Medulla oblongata (tissue), 1 donor: ENCODE data around the gene ANKAR.
"Not testable (repeated sequence)": the region's sequence is repeated elsewhere in the genome, so short reads cannot be mapped to it uniquely, and the experiment has no call there.

Experiments used
- DNase-seq: peaks from one replicate; pipeline ENCODE4 v3.0.0-alpha.2; 2015; ENCODE audit errors: extremely low spot score

ANKAR gene

DNA sequence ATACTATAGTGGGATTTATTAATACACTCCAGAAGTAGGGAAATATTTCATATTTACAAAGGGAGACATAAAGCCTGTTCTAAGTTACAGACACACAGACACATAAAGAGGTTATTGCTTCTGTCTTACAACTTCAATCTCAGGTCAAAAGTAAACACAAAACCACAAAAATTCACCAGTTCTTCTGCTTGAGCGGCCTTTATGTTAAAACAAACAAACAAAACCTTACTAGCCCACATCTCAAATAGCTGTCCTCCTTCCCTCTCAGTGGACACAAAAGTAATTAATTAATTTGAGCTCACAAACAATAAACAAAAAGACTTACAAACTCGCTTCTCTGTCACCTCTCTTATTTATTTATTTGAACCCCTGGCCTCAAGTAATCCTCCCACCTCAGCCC, 14.7 kb upstream of the ANKAR start:
- DNase-seq: no peak

DNA sequence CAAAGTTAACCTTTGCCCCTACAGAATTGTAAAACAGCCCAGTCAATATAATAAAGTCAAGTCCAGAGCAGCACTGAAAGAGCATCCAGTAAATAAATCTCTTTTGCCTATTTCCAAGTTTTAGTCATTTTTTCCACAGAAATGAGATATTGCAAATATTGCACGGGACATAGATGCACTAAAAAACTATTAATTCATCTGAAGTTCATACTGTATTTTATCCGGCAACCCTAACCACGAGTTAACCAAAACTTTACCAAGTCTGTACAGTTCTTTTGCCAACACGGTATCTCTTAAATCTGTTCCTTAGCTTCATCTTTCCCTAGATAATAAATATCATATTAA, 13.7 kb upstream of the ANKAR start:
- DNase-seq: no peak

DNA sequence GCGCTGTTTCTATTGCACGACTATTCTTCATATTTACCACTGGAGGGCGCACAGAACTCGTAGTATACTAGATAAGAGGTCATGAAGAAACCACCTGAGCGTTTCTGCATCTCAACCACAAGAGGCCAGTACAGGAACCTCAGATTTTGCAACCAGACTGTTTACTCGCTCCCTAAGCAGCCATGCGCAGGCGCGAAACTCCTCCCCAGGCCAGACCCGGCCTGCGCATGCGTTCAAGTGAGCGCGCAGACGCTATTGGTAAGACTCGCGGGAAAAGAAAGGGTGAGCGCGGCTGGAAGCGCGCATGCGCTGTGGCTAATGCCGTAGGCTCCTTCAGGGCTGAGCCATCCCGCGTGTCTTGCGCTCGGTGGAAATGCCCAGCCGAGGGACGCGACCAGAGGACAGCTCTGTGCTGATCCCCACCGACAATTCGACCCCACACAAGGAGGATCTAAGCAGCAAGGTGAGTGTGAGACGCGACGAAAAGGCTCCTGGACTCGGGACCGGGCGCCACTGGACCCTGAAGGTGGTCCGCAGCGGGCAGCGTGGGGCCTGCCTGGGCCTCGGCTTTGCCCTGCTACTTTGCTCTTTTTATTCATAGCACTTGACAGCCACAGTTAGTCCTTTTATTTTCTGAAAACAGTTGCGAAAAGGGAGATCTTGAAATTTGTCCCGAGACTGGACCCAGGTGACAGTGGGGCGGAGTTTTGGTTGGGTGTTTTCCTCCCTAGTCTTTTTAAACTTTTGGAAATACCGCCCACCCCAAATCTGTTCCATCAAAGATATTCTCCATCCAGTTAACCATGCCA, 13.1 kb upstream of the ANKAR start, which contains the start of gene ASNSD1:
Gene ASNSD1 (plus strand): TSS at position 312 of the 809 bp plus-strand sequence. CDS start 4,674 bp downstream, outside the sequence.
- peak; percentile 100 for DNase-seq

DNA sequence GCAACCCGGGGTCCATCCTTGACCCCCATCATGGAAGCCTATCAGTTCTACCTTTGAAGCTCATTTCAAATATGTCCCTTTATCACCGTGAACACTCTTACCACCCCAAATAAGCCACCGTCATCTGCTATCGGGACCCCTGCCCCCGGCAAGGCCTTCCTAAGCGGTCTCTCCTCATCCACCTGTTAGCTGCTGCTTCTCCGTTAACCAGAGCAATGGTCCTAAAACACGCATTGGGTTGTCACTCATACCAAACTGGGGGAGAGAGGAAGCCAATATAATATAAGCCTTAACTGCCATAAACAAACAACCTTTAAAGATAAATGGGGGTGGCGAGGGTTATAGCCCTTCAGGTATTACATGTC, 12.5 kb upstream of the ANKAR start:
- DNase-seq: no peak

DNA sequence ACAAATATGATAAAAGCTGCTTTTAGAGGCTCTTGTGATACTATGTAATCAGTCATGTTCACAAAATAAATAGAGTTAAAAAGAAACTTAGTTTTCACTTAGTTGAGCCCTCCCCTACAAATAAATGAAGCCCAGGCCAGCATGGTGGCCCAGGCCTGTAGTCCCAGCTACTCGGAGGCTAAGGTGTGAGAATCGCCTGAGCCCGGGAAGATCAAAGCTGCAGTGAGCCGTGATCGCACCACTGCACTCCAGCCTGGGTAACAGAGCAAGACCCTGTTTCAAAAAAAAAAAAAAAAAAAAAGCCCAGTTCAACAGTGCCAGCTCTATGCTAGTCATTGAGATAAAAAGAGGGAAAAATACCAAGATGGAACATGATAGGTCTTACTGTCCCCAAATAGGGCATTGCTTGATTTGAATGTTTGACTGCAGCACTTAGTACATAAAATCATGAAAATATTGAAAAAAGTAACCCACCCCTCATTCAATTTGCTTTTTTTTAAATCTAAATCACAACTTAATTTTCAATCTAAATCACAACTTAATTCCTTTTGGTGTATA, 11.7 kb upstream of the ANKAR start:
- DNase-seq: no peak

DNA sequence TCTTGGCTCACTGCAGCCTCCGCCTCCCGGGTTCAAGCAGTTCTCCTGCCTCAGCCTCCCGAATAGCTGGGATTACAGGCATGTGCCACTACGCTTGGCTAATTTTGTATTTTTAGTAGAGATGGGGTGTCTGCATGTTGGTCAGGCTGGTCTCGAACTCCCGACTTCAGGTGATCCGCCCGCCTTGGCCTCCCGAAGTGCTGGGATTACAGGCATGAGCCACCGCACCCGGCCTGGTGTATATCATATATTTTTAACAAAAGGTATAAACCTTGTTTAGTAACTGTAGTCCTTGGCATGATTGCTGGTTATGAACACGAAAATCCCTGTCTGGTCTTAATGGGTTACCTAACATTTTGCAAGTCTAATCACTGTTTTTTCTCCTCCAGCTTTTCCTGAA, 11.2 kb upstream of the ANKAR start:
- not testable (repeated sequence) for DNase-seq

DNA sequence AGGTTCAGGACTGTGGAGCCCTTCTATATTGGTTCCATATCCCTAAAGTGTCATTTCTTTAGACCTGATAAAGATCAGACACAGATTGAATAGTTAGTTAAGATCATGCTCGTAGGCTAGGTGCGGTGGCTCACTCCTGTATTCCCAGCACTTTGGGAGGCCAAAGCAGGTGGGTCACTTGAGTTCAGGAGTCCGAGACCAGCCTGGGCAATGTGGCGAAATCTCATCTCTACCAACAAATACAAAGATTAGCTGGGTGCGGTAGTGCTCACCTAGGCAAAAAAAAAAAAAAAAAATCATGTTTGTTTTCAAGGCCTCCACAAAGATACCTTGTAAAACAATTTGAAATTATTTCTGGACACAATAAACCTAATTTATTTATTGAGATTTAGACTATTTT, 4.6 kb upstream of the ANKAR start:
- DNase-seq: no peak

DNA sequence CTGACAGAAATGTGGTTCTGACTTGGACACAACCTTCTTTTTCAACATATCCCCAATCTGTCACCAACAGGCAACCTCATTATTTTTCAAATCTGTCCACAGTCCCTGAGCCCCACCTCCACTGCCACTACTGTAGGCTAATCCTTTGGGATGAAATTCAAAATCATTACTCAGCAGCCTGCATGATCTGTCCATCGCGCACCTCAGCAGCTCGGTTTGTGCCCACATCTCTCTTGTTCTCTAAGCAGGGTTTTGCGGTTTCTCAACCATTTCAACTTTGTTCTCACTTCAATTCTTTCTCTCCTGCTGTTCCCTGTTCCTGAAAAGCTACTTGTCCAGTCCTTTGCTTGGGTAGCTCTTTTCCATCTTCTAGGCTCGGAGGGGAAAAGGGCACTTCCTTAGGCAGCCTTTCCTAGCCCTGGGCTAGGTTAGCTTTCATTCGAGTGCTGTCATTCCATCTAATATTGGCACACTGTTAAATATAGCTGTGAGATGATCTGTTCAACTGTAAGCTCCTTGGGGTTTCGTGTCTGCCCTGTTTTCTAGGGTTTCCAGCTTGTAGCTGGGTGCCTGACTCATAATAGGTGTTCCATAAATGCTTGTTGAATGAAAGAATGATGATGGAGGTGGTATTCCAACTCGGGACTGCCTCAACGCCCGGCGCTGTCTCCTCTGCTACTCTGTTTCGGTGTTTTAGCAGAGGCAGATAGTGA, 653 bp upstream of the ANKAR start:
- DNase-seq: no peak

DNA sequence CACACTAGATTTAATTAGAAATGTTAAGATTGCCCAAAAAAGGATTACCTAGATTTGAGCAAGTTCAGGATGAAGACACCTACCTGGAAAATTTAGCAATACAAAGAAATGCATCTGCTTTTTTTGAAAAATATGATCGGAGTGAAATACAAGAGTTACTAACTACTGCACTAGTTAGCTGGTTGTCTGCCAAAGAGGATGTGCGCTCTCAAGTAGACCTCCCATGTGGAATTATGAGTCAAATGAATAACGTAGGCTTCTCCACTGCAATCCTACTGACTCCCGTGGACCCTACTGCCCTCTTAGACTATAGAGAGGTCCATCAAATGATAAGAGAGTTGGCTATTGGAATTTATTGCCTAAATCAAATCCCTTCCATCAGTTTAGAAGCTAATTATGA, 2.0 kb downstream of the ANKAR start:
- DNase-seq: no peak

DNA sequence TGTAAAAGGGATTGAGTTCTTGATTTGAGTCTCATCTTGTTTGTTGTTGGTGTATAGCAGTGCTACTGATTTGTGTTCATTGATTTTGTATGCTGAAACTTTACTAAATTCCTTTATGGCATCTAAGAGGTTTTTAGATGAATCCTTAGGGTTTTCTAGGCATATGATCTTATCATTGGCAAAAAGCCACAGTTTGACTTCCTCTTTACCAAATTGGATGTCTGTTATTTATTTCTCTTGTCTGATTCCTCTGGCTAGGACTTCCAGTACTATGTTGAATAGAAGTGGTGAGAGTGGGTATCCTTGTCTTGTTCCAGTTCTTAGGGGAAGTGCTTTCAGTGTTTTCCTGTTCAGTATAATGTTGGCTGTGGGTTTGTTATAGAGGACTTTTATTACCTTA, 4.8 kb downstream of the ANKAR start:
- DNase-seq: no peak

DNA sequence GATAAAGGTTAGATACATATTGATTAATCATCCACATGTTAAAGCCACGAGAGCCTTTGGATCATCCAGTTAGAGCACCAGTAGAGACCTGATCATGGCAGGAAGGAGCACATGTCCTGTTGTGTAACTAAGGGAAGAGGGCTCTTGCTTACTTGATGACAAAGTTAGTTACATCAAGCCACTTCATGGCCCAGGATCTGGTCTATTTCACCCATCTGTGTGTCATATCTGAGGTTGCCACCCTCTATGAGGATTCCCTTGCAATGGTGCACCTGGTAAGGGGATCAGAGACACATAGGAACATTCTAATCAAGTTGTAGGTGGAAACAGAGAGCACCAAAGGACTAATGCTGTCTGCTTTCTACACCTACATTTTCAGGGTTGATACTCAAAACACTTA, 6.7 kb downstream of the ANKAR start:
- no peak for DNase-seq

DNA sequence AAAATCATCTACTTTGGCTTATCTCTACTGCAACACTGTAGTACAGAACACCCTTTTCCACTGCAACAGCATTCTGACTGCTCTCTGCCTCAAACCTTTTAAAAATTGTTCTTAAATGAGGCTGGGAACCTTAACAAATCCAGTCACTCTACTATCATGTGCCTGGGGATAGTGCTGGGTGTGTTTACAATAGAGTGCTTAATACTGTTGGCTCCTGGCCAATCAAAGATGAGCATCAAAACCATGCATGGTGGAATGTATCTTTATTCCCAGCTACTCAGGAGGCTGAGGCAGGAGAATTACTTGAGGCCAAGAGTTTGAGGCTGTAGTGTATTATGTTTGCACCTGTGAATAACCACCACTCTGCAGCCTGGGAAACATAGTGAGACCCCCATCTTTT, 7.4 kb downstream of the ANKAR start:
- DNase-seq: no peak

DNA sequence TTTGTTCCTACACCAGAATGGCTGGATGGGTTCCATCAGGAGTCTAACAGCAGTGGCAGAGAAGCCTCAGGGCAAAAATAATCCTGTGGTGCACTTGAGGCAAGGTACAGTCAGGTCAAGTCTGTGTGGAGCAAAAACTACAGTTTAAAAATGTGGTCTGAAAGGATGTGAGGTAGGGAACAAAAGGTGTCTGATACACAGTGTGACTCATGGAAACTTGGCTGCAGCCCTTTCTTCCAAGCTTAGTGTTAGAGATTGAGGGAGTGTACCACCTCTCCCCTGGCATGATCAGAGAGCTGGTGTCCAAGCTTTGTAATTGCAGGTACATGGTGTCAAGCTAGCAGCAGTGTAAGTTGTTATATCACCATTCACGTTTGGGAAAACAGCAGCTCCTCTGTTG, 8.9 kb downstream of the ANKAR start:
- DNase-seq: no peak

DNA sequence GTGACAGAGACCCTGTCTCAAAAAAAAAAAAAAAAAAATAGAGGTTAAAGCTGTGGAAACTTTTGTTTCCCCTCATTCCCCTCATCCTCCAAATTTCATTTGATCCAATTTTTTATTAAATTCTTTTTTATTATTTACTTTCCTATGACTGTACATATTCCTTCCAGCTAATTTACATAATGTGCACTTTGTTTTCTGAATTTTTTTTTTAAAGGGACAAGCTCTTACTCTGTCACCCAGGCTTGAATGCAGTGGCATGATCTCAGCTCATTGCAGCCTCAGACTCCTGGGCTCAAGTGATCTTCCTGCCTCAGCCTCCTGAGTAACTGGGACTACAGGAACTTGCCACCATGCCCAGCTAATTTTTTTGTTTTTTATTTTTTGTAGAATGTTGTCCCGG, 10.3 kb downstream of the ANKAR start:
- DNase-seq: no peak

DNA sequence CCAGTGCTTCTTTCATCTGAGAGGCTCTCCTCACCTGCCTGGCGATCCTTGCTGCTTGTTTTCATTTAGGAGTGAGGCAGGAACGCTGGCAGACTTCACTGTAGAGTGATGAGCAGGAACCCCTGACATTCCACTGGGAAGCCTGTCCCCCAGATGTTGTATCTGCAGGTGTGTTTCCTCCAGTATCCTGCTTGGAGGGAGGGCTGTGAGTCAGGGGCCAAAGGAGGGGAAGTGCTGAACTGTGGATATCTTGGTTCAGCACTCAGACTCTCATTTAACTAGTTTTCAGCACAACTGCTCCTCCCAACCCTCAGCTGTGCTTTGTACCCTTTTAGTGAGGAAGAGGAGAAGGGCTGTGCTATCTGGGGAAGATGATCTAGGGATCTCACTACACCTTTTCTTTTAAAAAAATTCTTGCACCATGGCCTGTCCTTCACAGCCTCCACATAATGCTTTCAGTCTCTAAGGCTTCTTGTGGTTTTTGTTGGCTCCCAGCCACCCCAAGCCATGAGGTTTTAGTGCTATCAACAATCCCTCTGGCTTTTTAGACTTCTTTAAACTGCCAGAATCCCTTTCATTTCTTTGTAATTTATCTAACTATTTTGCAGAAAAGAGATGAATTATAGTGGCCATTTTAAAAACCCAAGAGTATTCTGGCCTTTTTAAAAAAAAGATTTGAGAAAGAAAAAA, 11.2 kb downstream of the ANKAR start:
- DNase-seq: peak; percentile 38

DNA sequence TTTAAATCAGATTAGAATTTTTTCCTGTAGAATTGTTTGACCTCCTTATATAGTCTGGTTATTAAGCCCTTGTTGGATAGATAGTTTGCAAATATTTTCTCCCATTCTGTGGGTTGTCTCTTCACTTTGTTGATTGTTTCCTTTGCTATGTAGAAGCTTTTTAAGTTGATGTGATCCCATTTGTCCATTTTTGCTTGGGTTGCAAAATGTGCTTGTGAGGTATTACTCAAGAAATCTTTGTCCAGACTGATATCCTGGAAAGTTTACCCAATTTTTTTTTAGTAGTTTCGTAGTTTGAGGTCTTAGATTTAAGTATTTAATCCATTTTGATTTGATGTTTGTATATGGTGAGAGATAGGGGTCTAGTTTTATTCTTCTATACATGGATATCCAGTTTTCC, 13.3 kb downstream of the ANKAR start:
- not testable (repeated sequence) for DNase-seq

DNA sequence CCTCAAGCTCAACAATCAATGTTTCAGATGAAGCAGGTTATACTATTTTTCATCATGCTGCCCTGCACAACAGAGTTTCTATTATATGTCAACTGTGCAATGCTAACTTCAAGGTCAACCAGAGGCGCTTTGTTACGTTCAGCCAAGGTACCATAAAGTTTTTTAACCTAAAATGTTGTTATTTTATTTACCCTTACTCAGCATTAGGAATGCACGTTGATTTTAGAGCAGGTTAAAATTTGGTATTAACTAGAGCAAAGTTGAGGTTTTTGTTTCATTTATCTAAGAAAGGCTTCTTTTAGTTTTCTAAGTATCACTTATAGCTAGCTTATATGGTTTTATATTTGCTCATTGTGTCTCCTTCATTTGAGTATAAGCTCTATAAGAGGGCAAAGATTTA, 21.8 kb downstream of the ANKAR start:
- no peak for DNase-seq

DNA sequence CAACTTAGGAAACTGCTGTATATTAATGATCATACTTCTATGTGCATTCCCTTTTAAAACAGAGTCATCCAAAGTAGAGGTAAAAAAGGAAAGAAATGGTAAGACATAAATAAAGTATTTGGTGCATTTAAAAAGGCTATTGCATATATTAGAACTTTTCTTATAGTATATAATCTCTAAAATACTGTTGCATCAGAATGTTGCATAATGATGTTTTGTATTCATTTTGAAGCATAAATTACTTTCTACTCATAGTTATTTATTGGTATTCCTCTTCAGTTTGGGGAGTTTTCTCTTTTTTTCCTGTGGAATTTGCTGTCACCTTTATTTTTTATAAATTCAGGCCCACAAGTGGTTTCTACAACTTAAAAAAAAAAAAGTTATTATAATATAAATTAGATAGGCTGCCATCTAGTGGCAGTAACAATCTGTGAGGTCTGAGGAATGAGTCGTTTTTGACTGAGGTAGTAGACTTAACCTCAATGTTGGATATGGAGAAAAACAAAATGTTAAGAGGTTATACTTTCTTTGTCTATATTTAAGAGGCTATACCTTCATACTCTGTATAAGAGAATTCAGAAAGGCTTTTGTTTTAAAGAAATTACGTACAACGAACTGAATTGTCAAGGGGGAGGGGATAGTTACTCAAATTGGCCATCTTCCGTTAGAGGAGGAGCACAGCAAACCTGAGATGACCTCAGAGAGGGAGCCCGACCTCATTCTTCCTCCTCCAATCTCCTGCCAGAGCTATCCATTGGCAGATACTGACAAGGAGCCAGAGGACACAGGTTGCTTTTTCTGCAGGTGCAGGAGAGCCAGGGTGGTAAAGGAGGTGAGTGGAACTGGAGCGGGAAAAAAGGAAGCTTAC, 23.8 kb downstream of the ANKAR start:
- peak; percentile 65 for DNase-seq

DNA sequence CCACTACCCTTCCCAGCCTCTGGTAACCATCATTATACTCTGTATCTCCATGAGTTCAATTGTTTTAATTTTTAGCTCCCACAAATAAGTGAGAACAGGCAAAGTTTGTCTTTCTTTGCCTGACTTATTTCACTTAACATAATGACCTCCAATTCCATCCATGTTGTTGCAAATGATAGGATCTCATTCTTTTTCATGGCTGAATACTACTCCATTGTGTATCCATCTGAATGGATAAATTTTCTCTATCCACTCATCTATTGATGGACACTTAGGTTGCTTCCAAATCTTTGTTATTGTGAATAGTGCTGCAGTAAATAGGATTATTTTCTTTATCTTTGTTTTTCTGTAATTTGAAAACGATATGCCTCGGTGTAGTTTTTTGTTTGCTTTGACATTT, 26.2 kb downstream of the ANKAR start:
- no peak for DNase-seq

DNA sequence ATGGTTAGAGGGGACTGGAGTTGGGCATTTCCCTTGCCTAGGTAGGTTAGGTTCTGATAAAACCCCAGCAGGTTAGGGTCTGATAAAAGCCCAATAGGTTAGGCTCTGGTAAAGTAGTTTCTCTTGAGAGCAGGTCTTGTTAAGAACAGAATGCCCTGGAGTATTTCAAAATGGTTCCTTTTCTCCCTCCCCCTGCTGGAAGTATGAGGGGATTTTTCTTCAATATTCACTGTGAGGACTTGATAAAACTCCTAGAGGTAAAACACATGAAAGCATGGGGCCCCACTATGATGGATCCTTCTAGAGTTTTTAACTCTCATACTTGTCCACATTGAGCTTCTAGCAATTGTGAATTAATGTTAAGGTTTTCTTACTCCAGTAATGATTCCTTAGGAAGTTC, 27.6 kb downstream of the ANKAR start:
- DNase-seq: no peak

DNA sequence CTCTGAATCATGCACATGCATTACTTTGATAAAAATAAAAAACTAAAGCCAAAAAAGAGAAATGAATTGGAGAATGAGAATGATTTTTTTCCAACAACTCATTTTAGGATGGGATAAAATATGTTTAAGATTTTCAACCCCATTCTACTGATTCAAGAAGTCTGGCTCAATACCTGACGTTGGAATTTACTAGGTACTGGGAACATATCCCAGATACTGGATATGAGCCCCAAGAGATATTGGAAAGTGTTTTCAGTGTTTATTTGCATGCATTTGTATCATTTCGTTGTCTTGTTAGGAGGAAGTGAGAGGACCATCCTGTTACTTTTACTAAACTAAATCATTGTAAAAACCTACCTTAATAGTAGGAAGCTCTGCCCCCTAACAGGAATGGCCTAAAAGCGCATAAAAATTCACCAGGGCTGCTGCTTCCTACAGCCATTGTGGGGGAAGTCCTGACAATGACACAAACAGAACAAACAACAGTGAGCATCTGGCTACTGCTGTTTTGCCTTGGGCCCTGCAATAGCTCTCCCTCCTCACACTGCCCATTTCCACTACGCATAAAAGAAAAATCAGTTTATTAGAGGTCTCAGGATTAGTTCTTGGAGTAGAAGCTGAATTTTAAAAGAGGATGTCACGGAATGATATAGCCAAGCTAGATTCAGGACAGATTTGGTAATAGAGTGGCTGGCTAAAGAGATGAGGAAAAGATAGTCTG, 35.2 kb downstream of the ANKAR start:
- peak; percentile 28 for DNase-seq
